Measurements from ENCODE around the gene CAPS.

The CAPS gene

DNA sequence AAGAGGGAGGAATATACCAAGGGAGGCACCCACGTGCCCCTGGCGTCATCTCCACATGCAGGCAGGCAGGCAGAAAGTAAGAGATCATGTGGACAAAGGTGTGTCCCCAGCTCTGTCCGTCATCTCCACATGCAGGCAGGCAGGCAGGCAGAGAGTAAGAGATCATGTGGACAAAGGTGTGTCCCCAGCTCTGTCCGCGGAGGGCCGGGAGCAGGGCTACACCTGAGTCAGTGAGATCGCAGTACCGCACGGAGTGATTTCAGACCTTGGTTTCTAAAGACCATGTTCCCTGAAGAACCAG is 22.2 kb downstream of the CAPS start:
- no peak for DNase-seq

DNA sequence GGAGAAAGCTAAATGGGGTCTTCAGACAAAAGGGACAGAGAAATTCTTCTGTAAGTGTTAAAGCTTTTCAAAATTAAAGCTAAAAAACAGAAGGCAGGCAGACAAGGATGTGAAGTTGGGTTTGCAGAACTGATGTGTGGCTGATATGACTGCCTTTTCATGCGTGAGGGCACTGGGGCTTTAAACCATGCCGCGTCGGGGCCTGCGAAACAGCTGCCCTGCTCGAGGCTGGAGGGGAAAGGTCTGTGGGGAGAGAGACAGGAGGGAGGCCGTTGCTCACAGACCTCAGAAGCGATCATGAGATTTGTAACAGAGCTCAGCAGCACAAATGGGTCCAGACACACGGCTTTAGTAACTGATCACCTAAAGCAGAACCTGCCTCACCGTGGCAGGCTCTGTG is 23.5 kb downstream of the CAPS start:
- DNase-seq = no peak

DNA sequence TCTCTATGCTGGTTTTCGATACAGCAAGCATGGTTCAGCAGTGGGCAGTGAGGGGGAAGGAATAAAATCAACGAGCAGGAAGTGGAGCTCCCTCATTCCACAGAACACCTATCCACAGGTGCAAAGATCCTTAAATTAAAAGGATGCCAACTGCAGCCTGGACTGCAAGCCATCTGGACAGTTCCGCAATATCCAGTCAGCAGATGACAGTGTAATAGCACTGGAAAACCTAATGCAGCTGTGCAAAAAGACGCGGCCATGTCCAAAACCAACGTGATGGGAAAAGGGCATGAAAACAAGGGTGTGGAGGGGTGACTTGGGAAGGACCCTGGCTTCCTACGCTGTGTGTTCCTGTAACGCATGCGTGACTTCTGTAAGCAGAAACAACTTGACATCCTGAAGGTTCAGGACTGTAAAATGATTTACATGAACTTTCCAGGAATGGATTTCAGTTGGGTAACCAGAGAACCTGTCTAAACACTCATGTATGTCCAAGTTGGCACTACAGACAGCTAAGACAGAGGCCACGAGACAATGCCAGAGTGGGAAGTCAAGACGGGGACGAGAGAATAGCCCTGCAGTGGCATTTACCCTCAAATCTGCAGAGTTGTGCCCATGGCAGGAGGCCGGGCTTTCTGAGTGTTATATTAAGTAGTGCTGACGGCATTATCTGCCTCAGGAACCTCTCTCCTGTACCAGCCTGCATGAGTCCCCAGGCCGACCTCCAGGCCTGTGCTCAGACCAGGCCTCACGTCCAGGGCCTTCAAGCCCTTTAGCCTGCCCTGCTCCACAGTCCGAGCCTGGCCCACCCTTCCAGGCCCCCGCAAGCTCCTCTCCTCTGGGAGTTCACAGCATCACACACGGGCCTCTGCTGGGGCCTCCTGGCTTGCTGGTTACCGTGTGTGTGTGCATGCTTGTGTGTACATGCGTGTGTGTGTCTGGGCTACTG is 26.5 kb downstream of the CAPS start:
- no peak for DNase-seq

DNA sequence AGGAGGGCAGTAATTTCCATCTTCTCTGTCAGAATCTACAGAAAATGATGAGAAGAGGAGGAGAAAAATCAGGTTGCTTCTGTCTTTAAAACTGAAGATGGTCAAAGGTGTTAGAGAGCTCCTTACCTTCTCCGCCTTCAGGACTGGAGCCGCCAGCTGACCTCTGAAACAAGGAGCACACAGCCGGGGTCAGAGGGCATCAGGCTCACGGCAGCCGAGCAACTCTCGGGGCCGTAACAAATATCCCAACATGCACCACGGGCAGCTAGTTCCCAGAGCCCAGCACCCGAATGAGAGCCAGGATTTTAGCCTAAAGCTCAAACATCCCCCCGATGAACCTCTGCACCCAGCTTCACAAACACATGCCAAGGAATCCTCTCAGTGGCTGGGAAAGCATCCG is 27.6 kb downstream of the CAPS start:
- DNase-seq = no peak

DNA sequence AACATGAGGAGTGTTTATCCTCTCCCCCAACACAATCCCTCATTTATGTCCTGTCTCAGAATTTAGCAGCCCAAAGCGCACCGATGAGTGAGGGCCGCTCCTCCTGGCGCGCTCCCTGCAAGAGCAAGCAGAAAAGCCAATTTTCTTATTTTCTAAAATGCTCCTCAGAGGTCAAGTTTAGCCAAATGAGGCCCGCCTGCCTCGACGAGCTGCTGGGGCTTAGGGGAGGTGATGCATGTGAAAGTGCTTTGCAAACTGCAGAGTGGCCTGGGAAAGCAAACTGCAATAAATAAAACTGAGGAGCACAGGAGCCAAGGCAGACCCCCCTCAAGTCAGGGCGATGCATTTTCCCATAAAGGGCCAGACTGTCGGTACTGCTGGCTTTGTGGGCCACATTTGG is 29.0 kb downstream of the CAPS start:
- no peak for DNase-seq

- DNase-seq = no peak
These were observed 29.6 kb downstream of the CAPS start for GRCh38 chr19:5943623-5944022.

DNA sequence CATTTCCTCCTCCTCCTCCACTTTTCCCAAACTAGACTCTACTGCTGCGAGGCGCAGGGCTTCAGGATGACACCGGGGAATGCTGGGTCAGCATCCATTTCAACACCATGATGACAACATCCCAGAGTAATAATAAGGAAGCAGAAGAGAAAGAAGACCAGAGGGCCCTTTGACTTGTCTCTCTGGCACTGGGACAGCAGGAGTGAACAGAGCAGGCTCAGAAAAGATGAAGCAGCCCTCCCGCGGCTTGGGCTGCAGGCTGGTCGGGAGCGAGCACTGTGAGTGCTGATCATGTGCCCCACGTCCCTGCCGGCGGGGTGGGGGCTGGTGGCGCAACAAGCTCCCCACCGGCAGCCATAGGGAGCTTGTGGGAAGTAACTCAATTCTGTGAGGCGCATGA is 33.4 kb downstream of the CAPS start:
- DNase-seq = no peak

- peak; percentile 17 to 22 for DNase-seq
These were observed 34.9 kb downstream of the CAPS start for GRCh38 chr19:5948752-5949564.

DNA sequence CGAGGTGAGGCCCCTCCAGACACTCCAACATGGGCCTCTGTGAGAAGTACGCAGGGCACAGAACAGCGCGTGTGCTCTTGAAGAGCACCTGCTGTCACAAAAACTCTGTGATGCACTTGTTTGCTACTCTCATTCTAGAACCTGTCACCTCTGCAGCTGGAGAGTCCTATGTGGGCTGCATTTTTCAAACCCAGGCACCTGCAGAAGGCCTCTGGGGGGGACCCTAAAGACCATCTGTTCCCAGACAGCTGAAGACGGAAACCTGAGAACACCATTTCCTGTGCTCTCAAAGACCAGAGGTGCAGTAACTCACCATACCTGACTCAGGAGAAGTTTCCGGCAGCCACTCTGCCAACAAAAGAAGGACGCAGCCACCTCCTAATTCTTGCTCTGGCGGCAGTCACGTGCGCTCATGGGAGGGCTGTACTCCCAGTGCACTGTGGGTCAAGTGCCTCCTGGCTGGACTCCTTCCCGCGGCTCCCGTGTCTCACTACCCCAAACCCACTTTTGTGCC is 35.8 kb downstream of the CAPS start:
- DNase-seq = peak; percentile 39 to 42

DNA sequence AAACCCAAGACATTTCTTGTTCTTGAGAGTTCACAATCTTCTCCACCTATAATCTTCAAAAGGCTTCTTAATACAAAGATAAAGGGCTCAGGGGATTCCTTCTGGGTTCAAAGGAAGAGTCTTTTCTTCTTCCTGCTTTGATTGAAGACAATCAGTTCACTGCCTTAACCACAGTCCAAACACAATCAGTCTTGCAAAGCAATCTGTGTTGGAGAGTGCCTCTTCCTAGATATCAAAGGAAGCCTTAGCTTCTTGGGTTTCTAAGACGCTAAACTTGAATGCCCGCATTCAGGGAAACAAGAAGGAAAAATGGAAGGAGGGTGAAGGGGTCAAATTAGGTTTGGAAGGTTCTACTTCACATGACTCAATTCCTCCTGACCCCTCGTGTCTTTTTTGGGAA is 36.7 kb downstream of the CAPS start:
- DNase-seq = no peak

DNA sequence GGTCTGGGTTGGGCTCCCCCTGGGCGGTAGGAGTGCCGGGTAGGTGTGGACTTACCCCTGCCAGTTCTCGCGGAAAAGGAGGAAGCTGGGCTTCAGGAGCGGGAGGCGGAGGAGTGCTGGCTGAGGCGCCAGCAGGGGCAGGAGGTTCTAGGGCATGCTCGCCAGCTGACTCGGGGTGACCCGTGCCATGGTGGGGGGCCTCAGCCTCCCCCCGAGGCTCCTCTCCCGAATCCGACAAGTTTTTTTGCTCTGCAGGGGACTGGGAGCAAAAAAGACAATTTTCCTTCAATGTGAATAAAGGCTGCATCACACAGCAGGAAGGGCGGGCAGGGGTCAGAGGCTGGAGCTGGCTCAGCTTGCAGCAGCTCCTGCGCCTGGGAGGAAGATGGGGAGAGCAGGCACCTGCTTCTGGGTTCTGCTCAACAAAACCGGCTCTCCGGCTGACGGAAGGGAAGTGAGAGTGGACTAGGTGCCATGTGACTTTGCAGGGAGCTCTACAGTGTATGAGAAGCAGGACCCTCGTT is 37.3 kb downstream of the CAPS start:
- DNase-seq = no peak

- DNase-seq = no peak
These were observed 38.4 kb downstream of the CAPS start for GRCh38 chr19:5952193-5953029.

GRCh38 chr19:5953030-5953589 is 39.1 kb downstream of the CAPS start:
- no peak for DNase-seq

GRCh38 chr19:5953680-5954213 is 39.7 kb downstream of the CAPS start:
- peak in 1 of 2 donors; percentile 31 for DNase-seq

DNA sequence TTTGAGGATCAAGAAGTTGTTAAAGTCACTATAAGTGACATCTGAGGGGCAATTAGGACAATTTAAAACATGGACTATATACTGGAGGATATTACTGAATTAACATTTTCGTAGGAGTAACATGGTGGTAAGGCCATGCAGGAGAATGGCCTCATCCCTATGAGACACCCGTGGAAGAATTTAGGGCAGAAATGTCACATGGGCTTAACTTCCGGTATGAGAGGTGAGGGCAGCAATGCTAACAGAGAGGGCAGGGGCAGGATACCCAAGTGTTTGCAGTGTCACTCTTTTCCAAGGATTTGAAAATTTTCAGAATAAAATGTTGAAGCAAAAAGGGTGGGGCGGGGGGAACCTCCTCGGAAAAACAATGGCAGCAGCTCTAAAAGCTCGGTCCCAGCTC is 40.2 kb downstream of the CAPS start:
- no peak for DNase-seq

GRCh38 chr19:5955636-5955935 is 41.5 kb downstream of the CAPS start:
- no peak for DNase-seq

DNA sequence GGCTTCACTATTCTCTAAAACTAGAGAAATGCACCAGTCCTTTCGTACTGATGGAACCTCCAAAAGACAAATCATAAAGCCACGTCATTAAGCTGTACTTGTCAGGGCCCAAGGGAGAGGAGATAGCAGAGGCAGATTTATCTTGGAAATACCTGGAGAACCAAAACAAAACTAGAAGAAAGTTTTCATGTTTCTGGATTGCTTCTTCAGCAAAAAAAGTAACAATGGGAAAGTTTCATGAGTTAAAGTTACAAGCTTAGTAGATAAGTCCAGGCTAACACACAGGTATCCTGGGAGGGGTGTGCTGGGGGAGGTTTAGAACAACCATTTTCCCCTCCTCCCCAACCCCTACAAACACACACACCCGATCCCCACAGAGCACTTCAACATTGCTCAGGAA is 42.3 kb downstream of the CAPS start:
- no peak for DNase-seq

DNA sequence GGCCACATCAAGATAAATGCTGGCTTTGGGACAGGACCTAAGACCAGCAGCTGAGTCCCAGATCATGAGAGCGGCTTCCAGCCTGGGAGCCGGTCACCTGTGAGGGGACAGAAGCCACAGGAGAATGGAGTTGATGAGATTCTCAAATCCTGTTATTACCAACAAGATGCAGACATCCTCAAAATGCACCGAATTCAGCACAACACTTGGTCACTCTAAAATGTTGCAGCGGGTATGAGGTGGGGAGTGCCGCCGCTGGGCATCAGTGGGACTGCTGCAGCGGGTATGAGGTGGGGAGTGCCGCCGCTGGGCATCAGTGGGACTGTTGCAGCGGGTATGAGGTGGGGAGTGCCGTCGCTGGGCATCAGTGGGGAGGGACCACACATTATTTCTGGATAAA is 42.7 kb downstream of the CAPS start:
- DNase-seq = no peak

DNA sequence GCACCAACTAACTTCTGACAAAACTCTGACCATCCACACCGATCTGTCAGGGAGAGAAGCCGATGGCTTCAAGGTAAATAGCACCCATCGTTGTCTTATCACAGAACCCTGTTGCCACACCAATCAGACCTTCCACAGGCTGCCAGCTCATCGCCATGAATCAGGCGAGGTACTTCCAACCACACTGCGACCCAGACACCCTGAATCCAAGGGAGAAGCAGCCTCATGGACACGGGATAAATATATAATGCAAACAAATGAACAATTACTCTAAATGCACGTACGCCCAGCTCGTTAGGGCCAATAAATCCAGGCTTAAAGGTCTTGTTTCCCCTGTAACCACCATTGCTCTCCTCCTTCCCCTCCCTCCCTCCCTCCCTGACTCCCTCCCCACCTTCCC is 43.1 kb downstream of the CAPS start:
- DNase-seq = no peak

GRCh38 chr19:5958074-5958850 is 44.2 kb downstream of the CAPS start:
- DNase-seq = no peak

- DNase-seq = no peak
These were observed 44.7 kb downstream of the CAPS start for GRCh38 chr19:5958851-5959122.
